ENCODE results near the gene TMEM150A. TPM values are rescaled to one million over a fixed set of nuclear protein-coding genes. Genes with fewer than 3 reads are reported as not detected.

Gene TMEM150A
- total and polyA plus RNA-seq, 7 donors, result 7.4 to 29.9 (median 18.4) TPM

- no peak for TF ChIP-seq CTCF (IDR thresholded peaks at IDR 0.05)
- no peak for TF ChIP-seq EP300 (IDR thresholded peaks at IDR 0.05)
- no peak for TF ChIP-seq POLR2AphosphoS5 (IDR thresholded peaks at IDR 0.05)
- no peak for TF ChIP-seq POLR2A (IDR thresholded peaks at IDR 0.05)
- Histone ChIP-seq H3K9me3 (no peaks in the 10 kb centered on the region), H3K4me1 (peaks cover 0 to 61% (median 50%) of the 10 kb centered on the region in 4 donors), H3K36me3 (peaks cover 5 to 41% (median 14%) of the 10 kb centered on the region in 4 donors), H3K27ac (peak overlapping the region; percentile 86 to 97 (median 92)), H3K27me3 (no peaks in the 10 kb centered on the region), H3K4me3 (peak overlapping the region; percentile 69 to 85 (median 77))
- intact Hi-C loops (cut with DNase I), result loop anchor here (5.0 kb wide), 1 partner anchor 39 kb away; the partner anchor contains the start of gene GGCX
- DNase-seq, result no peak
- 87 to 88% methylated on average over 6 of the region's 6 CpGs for WGBS, 2 donors
Measured at GRCh38 chr2:85600951-85601770, 1.3 kb downstream of the TMEM150A start.

- intact Hi-C loops (cut with DNase I), result loop anchor here (5.0 kb wide), 1 partner anchor 38 kb away; the partner anchor contains the start of gene GGCX
- H3K9me3 ChIP-seq, result no peaks in the 10 kb centered on the region
- WGBS, 2 donors, result 81 to 82% methylated on average over 3 of the region's 3 CpGs
- no peak for TF ChIP-seq EP300 (IDR thresholded peaks at IDR 0.05)
- TF ChIP-seq POLR2A (IDR thresholded peaks at IDR 0.05), result no peak
- no peak overlapping the region for H3K27ac ChIP-seq
- no peak overlapping the region for H3K4me3 ChIP-seq
- H3K36me3 ChIP-seq, result peaks cover 5 to 41% (median 14%) of the 10 kb centered on the region in 4 donors
- H3K27me3 ChIP-seq, result no peaks in the 10 kb centered on the region
- DNase-seq, result no peak
- H3K4me1 ChIP-seq, result peaks cover 0 to 53% (median 43%) of the 10 kb centered on the region in 4 donors
Measured at GRCh38 chr2:85600235-85600575, 2.3 kb downstream of the TMEM150A start.

GRCh38 chr2:85599468-85600234 is 2.8 kb downstream of the TMEM150A start:
- TF ChIP-seq EP300 (IDR thresholded peaks at IDR 0.05) (no peak), CTCF (IDR thresholded peaks at IDR 0.05) (no peak), POLR2AphosphoS5 (IDR thresholded peaks at IDR 0.05) (no peak), POLR2A (IDR thresholded peaks at IDR 0.05) (no peak)
- Histone ChIP-seq H3K4me1 (peaks cover 0 to 53% (median 44%) of the 10 kb centered on the region in 4 donors), H3K27me3 (no peaks in the 10 kb centered on the region), H3K27ac (no peak overlapping the region), H3K9me3 (no peaks in the 10 kb centered on the region), H3K36me3 (peaks cover 5 to 41% (median 14%) of the 10 kb centered on the region in 4 donors), H3K4me3 (no peak overlapping the region)
- 74 to 78% methylated on average over 17 of the region's 17 CpGs for WGBS, 2 donors
- no peak for DNase-seq
- intact Hi-C loops (cut with DNase I), result loop anchor here (5.0 kb wide), 1 partner anchor 37 kb away; the partner anchor contains the start of gene GGCX

- H3K27ac ChIP-seq, result no peak overlapping the region
- H3K4me3 ChIP-seq, result no peak overlapping the region
- H3K4me1 ChIP-seq, result peaks cover 0 to 50% (median 41%) of the 10 kb centered on the region in 4 donors
- no peaks in the 10 kb centered on the region for H3K9me3 ChIP-seq
- 76 to 82% methylated on average over 14 of the region's 14 CpGs for WGBS, 2 donors
- no peaks in the 10 kb centered on the region for H3K27me3 ChIP-seq
- intact Hi-C loops (cut with DNase I), result no loop called here
- no peak for DNase-seq
- H3K36me3 ChIP-seq, result peaks cover 5 to 41% (median 14%) of the 10 kb centered on the region in 4 donors
- TF ChIP-seq CTCF (IDR thresholded peaks at IDR 0.05) (no peak), POLR2AphosphoS5 (IDR thresholded peaks at IDR 0.05) (no peak), POLR2A (IDR thresholded peaks at IDR 0.05) (no peak), EP300 (IDR thresholded peaks at IDR 0.05) (no peak)
Measured at GRCh38 chr2:85598594-85599340, 3.7 kb downstream of the TMEM150A start.

Measured in sigmoid colon (tissue), 7 donors.